Astrocyte (in vitro differentiated cells and primary cell): ENCODE data around the gene KLK5. TPM values are rescaled to one million over a fixed set of nuclear protein-coding genes. Genes with fewer than 3 reads are reported as not detected.

Experiments used
- DNase-seq: peaks from one replicate; pipeline ENCODE4 v3.0.0-alpha.2; 2010; ENCODE audit warnings: low read depth
- FAIRE-seq: peaks from 2 replicates; lab custom pipeline; 2011; peaks lifted over from hg19 to GRCh38; lab: Jason Lieb, UNC
- H2AFZ ChIP-seq: 2 replicates; pipeline ENCODE4 v1.6.0; 2012; ENCODE audit warnings: low read depth, low read length, inconsistent platforms
- H3K27ac ChIP-seq: 2 replicates; pipeline ENCODE4 v1.5.1; 2011; ENCODE audit warnings: low read depth, low read length, inconsistent platforms
- H3K27me3 ChIP-seq: 2 replicates; pipeline ENCODE4 v1.6.0; 2011; ENCODE audit warnings: low read length, inconsistent platforms; ENCODE audit not compliant: insufficient read depth
- H3K36me3 ChIP-seq: 2 replicates; pipeline ENCODE4 v1.5.1; 2011; ENCODE audit warnings: low read length, inconsistent platforms; ENCODE audit not compliant: insufficient read depth
- H3K4me1 ChIP-seq: 2 replicates; pipeline ENCODE4 v1.5.1; 2011; ENCODE audit warnings: low read length, inconsistent platforms; ENCODE audit not compliant: insufficient read depth
- H3K4me2 ChIP-seq: 2 replicates; pipeline ENCODE4 v1.6.0; 2012; ENCODE audit warnings: low read length, inconsistent platforms
- H3K4me3 ChIP-seq: 2 replicates; pipeline ENCODE4 v1.5.1; 2011; ENCODE audit warnings: low read depth, mild to moderate bottlenecking, low read length, inconsistent platforms; ENCODE audit not compliant: insufficient read depth
- H3K79me2 ChIP-seq: 2 replicates; pipeline ENCODE4 v1.6.0; 2012; ENCODE audit warnings: mild to moderate bottlenecking, low read length, inconsistent platforms; ENCODE audit not compliant: insufficient read depth
- H3K9ac ChIP-seq: 2 replicates; pipeline ENCODE4 v1.6.0; 2012; ENCODE audit warnings: mild to moderate bottlenecking, low read length, inconsistent platforms
- H3K9me3 ChIP-seq: 2 replicates; pipeline ENCODE4 v1.5.1; 2012; ENCODE audit warnings: low read depth, mild to moderate bottlenecking, low read length, inconsistent platforms; ENCODE audit not compliant: insufficient read depth
- H4K20me1 ChIP-seq: 2 replicates; pipeline ENCODE4 v1.6.0; 2012; ENCODE audit warnings: low read length, inconsistent platforms; ENCODE audit not compliant: insufficient read depth
- H3K27ac Mint-ChIP-seq: one replicate; pipeline ENCODE4 v1.8.0; 2021; ENCODE audit warnings: mild to moderate bottlenecking, mixed read lengths; ENCODE audit not compliant: unreplicated experiment
- H3K27me3 Mint-ChIP-seq: one replicate; pipeline ENCODE4 v1.8.0; 2021; ENCODE audit warnings: low read depth, mixed read lengths; ENCODE audit not compliant: unreplicated experiment
- H3K36me3 Mint-ChIP-seq: one replicate; pipeline ENCODE4 v1.8.0; 2021; ENCODE audit warnings: low read depth, mixed read lengths; ENCODE audit not compliant: unreplicated experiment
- H3K4me1 Mint-ChIP-seq: one replicate; pipeline ENCODE4 v1.8.0; 2021; ENCODE audit warnings: low read depth, mixed read lengths; ENCODE audit not compliant: unreplicated experiment
- H3K4me3 Mint-ChIP-seq: one replicate; pipeline ENCODE4 v1.8.0; 2021; ENCODE audit warnings: mild to moderate bottlenecking, moderate library complexity, mixed read lengths; ENCODE audit not compliant: unreplicated experiment
- H3K9me3 Mint-ChIP-seq: one replicate; pipeline ENCODE4 v1.8.0; 2021; ENCODE audit warnings: mild to moderate bottlenecking, mixed read lengths; ENCODE audit not compliant: unreplicated experiment
- CTCF ChIP-seq: IDR thresholded peaks from 2 replicates; pipeline ENCODE4 v1.5.1; 2011; ENCODE audit warnings: low read depth, mild to moderate bottlenecking, inconsistent platforms, low read length, moderate library complexity; ENCODE audit not compliant: insufficient read depth
- EZH2 ChIP-seq: IDR thresholded peaks from 2 replicates; pipeline ENCODE4 v1.6.1; 2012; ENCODE audit warnings: mild to moderate bottlenecking, low read length, inconsistent platforms; ENCODE audit not compliant: insufficient read depth
- total RNA-seq: library from RNA; stranded (reverse); gene quantifications from 2 replicates; pipeline ENCODE4 v1.2.1, GENCODE V29; 2021

KLK5 gene
- total RNA-seq, 1 donor from 2014 or later, result not detected

DNA sequence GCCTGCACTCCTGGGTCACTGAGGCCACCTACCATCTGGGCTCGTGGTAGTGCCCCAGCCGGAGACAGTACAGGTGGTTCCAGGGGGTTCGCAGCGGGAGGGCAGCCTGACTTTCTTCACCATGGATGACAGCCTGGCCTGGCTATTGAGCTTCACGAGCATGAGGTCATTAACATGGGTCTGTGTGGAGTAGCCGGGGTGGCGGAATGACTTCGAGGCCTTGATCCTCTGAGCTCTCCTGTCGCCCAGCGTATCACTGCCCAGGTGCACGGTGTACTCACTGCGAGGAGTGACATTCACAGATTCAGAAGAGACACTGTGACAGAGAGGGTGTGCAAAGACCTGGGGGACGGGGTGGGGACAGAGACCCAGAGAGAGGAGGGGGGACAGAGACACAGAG is 27.4 kb upstream of the KLK5 start:
- Mint-ChIP-seq H3K36me3 (peaks cover 2% of the 10 kb centered on the region), H3K4me1 (no peaks in the 10 kb centered on the region), H3K27me3 (peaks cover 34% of the 10 kb centered on the region), H3K9me3 (no peaks in the 10 kb centered on the region), H3K27ac (no peak overlapping the region), H3K4me3 (no peak overlapping the region)
- Histone ChIP-seq H3K27me3 (no peaks in the 10 kb centered on the region), H2AFZ (no peak overlapping the region), H3K9ac (no peak overlapping the region), H3K79me2 (no peaks in the 10 kb centered on the region), H3K36me3 (no peaks in the 10 kb centered on the region), H3K4me2 (no peak overlapping the region), H3K4me3 (no peak overlapping the region), H3K9me3 (no peaks in the 10 kb centered on the region), H3K4me1 (no peaks in the 10 kb centered on the region), H3K27ac (no peak overlapping the region), H4K20me1 (no peaks in the 10 kb centered on the region)
- FAIRE-seq (no peak), DNase-seq (no peak)
- TF ChIP-seq EZH2 (no peak), CTCF (no peak)

DNA sequence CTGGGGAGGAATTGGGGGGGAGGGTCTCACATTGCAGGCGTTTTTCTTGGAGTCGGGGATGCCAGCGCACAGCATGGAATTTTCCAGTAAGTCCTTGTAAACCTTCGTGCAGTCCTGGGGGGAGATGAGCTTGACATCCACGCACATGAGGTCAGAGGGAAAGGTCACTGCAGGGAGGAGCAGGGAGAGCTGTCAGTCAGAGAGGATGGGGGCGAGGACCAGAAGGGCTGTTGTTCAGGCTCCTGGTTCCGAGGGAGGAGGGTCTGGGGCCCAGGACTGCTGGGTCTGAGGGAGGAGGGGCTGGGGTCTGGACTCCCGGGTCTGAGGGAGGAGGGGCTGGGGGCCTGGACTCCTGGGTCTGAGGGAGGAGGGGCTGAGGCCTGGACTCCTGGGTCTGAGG is 26.9 kb upstream of the KLK5 start:
- Histone ChIP-seq H3K4me1 (no peaks in the 10 kb centered on the region), H3K9me3 (no peaks in the 10 kb centered on the region), H3K79me2 (no peaks in the 10 kb centered on the region), H4K20me1 (no peaks in the 10 kb centered on the region), H2AFZ (no peak overlapping the region), H3K36me3 (no peaks in the 10 kb centered on the region), H3K4me3 (no peak overlapping the region), H3K4me2 (no peak overlapping the region), H3K27ac (no peak overlapping the region), H3K27me3 (no peaks in the 10 kb centered on the region), H3K9ac (no peak overlapping the region)
- no peak overlapping the region for H3K27ac Mint-ChIP-seq
- no peak for FAIRE-seq
- no peak overlapping the region for H3K4me3 Mint-ChIP-seq
- peaks cover 34% of the 10 kb centered on the region for H3K27me3 Mint-ChIP-seq
- DNase-seq, result no peak
- H3K4me1 Mint-ChIP-seq, result no peaks in the 10 kb centered on the region
- peaks cover 2% of the 10 kb centered on the region for H3K36me3 Mint-ChIP-seq
- TF ChIP-seq EZH2 (no peak), CTCF (no peak)
- no peaks in the 10 kb centered on the region for H3K9me3 Mint-ChIP-seq

- Histone ChIP-seq H3K9ac (no peak overlapping the region), H3K79me2 (no peaks in the 10 kb centered on the region), H3K9me3 (no peaks in the 10 kb centered on the region), H3K27me3 (no peaks in the 10 kb centered on the region), H2AFZ (no peak overlapping the region), H3K4me3 (no peak overlapping the region), H3K36me3 (no peaks in the 10 kb centered on the region), H3K27ac (no peak overlapping the region), H4K20me1 (no peaks in the 10 kb centered on the region), H3K4me1 (no peaks in the 10 kb centered on the region), H3K4me2 (no peak overlapping the region)
- no peak for FAIRE-seq
- H3K4me3 Mint-ChIP-seq, result no peak overlapping the region
- DNase-seq, result no peak
- H3K27me3 Mint-ChIP-seq, result peaks cover 34% of the 10 kb centered on the region
- TF ChIP-seq EZH2 (no peak), CTCF (no peak)
- no peak overlapping the region for H3K27ac Mint-ChIP-seq
- H3K36me3 Mint-ChIP-seq, result peaks cover 2% of the 10 kb centered on the region
- H3K4me1 Mint-ChIP-seq, result no peaks in the 10 kb centered on the region
- H3K9me3 Mint-ChIP-seq, result no peaks in the 10 kb centered on the region
These were observed 26.0 kb upstream of the KLK5 start for GRCh38 chr19:50978772-50979390.
